ENCODE results near the gene LHPP. TPM values are rescaled to one million over a fixed set of nuclear protein-coding genes. Genes with fewer than 3 reads are reported as not detected.

Gene LHPP
- total and polyA plus RNA-seq, 10 of the 15 experiments (the other 5 are each of a cell fraction or from before 2014, with no cell fraction given), result 0.79 to 9.8 (median 6.7) TPM

DNA sequence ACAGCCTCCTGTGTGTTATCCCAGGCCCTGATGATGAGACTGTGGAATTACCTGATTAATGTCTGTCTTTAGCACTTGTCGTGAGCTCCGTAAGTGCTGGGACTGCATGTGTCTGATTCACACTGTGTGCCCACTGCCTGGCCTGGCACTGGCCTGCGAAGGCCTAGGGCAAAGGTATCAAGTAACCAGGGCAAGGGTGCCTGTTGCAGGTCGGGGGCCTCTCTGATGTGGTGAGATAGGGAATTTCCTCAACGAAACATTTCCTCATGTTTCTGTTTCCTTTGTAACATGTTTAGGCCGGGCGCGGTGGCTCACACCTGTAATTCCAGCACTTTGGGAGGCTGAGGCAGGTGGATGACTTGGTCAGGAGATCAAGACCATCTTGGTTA, 50.4 kb downstream of the LHPP start (continued):
- TF ChIP-seq LARP7 (IDR thresholded peaks at IDR 0.05) (no peak), ZSCAN29 (IDR thresholded peaks at IDR 0.05) (no peak), PAX5 (IDR thresholded peaks at IDR 0.05; ENCODE audit: borderline replicate concordance, low read depth, low read length) (no peak)
- TF ChIP-seq, protein P1, sequence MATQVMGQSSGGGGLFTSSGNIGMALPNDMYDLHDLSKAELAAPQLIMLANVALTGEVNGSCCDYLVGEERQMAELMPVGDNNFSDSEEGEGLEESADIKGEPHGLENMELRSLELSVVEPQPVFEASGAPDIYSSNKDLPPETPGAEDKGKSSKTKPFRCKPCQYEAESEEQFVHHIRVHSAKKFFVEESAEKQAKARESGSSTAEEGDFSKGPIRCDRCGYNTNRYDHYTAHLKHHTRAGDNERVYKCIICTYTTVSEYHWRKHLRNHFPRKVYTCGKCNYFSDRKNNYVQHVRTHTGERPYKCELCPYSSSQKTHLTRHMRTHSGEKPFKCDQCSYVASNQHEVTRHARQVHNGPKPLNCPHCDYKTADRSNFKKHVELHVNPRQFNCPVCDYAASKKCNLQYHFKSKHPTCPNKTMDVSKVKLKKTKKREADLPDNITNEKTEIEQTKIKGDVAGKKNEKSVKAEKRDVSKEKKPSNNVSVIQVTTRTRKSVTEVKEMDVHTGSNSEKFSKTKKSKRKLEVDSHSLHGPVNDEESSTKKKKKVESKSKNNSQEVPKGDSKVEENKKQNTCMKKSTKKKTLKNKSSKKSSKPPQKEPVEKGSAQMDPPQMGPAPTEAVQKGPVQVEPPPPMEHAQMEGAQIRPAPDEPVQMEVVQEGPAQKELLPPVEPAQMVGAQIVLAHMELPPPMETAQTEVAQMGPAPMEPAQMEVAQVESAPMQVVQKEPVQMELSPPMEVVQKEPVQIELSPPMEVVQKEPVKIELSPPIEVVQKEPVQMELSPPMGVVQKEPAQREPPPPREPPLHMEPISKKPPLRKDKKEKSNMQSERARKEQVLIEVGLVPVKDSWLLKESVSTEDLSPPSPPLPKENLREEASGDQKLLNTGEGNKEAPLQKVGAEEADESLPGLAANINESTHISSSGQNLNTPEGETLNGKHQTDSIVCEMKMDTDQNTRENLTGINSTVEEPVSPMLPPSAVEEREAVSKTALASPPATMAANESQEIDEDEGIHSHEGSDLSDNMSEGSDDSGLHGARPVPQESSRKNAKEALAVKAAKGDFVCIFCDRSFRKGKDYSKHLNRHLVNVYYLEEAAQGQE (IDR thresholded peaks at IDR 0.05; ENCODE audit: low read depth, low read length), result no peak

DNA sequence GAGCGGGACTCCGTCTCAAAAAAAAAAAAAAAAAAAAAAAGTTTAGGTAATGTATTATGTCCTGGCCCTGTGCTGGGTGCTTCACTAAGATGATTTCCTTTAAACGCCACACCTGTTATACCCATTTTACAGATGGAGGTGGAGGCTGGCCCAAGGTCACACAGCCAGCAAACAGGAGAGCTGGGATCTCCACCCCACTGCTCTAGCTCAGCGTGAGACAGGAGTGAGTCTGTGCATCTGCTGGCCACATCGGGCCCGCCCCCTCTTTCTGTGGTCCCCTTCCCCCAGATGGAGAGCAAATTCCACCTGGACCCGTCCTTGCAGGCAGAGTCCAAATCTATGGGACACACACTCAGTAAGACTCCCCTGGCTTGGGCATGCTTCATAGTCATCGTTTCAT, 51.0 kb downstream of the LHPP start:
- Histone ChIP-seq H3K79me2 (ENCODE audit: control insufficient read depth, insufficient read depth, low read length) (no peaks in the 10 kb centered on the region), H3K27ac (ENCODE audit: control insufficient read depth, insufficient read depth) (no peak overlapping the region), H3K9ac (ENCODE audit: control insufficient read depth, insufficient read depth, low read length) (no peak overlapping the region), H4K20me1 (ENCODE audit: control insufficient read depth, insufficient read depth) (no peaks in the 10 kb centered on the region), H3K4me2 (ENCODE audit: control insufficient read depth, insufficient read depth) (no peak overlapping the region), H3K9me3 (replicated peaks; ENCODE audit: control insufficient read depth, insufficient read depth, low read length) (no peaks in the 10 kb centered on the region), H3K27me3 (replicated peaks in 1 of 2; ENCODE audit: control insufficient read depth in 2 of 2, insufficient read depth in 2 of 2, low read length in 1 of 2) (no peaks in the 10 kb centered on the region), H2AFZ (ENCODE audit: control insufficient read depth, low read depth, low read length) (no peak overlapping the region), H3K4me3 (no peak overlapping the region), H3K4me1 (ENCODE audit: control insufficient read depth, insufficient read depth, low read length) (no peaks in the 10 kb centered on the region), H3K36me3 (ENCODE audit: control insufficient read depth in 2 of 2, insufficient read depth in 2 of 2, low read length in 1 of 2) (no peaks in the 10 kb centered on the region)
- RAD21 ChIA-PET (ENCODE audit: unreplicated experiment), result interaction anchor here (0.7 kb wide), 1 partner anchor 311 kb away, joined by 4 read pairs; no protein-coding TSS in a partner anchor
- DNase-seq (ENCODE audit: low read depth, low spot score), result no peak
- ATAC-seq, result no peak
- SMC1A ChIA-PET (ENCODE audit: uncharacterized antibody, unreplicated experiment), result no interaction called here
- intact Hi-C loops (cut with micrococcal nuclease; ENCODE audit: unreplicated experiment), result no loop called here
- in situ Hi-C loops (cut with MboI), result no loop called here
- WGBS (ENCODE audit: insufficient coverage, insufficient replicate concordance, low lambda C conversion rate, missing lambda C conversion rate), result 87% methylated on average over 6 of the region's 8 CpGs
- POLR2A ChIA-PET, result no interaction called here
- BruUV-seq (replicated peaks), result no TSS peak
- CTCF ChIA-PET, result interaction anchor here (1.2 kb wide), 1 partner anchor 17 kb away, joined by 3 read pairs; no protein-coding TSS in a partner anchor
- FAIRE-seq, result no peak
- TF ChIP-seq JUND (IDR thresholded peaks at IDR 0.05; ENCODE audit: low read depth, low read length) (no peak), RUNX3 (IDR thresholded peaks at IDR 0.05; ENCODE audit: low read length) (no peak), LARP7 (IDR thresholded peaks at IDR 0.05) (no peak), YY1 (IDR thresholded peaks at IDR 0.05; ENCODE audit: low read depth, low read length) (no peak), SMAD5 (IDR thresholded peaks at IDR 0.05; ENCODE audit: low read depth) (no peak), ZBED1 (IDR thresholded peaks at IDR 0.05; ENCODE audit: borderline replicate concordance) (no peak), POLR2A (IDR thresholded peaks at IDR 0.05; ENCODE audit: low read depth, low read length) (no peak), CBX3 (IDR thresholded peaks at IDR 0.05; ENCODE audit: borderline replicate concordance, low read depth) (no peak)
- TF ChIP-seq, protein P2, sequence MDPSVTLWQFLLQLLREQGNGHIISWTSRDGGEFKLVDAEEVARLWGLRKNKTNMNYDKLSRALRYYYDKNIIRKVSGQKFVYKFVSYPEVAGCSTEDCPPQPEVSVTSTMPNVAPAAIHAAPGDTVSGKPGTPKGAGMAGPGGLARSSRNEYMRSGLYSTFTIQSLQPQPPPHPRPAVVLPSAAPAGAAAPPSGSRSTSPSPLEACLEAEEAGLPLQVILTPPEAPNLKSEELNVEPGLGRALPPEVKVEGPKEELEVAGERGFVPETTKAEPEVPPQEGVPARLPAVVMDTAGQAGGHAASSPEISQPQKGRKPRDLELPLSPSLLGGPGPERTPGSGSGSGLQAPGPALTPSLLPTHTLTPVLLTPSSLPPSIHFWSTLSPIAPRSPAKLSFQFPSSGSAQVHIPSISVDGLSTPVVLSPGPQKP (IDR thresholded peaks at IDR 0.05; ENCODE audit: low read depth, low read length), result no peak
- TF ChIP-seq, protein P3, sequence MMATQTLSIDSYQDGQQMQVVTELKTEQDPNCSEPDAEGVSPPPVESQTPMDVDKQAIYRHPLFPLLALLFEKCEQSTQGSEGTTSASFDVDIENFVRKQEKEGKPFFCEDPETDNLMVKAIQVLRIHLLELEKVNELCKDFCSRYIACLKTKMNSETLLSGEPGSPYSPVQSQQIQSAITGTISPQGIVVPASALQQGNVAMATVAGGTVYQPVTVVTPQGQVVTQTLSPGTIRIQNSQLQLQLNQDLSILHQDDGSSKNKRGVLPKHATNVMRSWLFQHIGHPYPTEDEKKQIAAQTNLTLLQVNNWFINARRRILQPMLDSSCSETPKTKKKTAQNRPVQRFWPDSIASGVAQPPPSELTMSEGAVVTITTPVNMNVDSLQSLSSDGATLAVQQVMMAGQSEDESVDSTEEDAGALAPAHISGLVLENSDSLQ (IDR thresholded peaks at IDR 0.05), result no peak
- TF ChIP-seq, protein P4, sequence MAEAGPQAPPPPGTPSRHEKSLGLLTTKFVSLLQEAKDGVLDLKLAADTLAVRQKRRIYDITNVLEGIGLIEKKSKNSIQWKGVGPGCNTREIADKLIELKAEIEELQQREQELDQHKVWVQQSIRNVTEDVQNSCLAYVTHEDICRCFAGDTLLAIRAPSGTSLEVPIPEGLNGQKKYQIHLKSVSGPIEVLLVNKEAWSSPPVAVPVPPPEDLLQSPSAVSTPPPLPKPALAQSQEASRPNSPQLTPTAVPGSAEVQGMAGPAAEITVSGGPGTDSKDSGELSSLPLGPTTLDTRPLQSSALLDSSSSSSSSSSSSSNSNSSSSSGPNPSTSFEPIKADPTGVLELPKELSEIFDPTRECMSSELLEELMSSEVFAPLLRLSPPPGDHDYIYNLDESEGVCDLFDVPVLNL (IDR thresholded peaks at IDR 0.05; ENCODE audit: low read depth, low read length), result no peak
- TF ChIP-seq, protein P5, sequence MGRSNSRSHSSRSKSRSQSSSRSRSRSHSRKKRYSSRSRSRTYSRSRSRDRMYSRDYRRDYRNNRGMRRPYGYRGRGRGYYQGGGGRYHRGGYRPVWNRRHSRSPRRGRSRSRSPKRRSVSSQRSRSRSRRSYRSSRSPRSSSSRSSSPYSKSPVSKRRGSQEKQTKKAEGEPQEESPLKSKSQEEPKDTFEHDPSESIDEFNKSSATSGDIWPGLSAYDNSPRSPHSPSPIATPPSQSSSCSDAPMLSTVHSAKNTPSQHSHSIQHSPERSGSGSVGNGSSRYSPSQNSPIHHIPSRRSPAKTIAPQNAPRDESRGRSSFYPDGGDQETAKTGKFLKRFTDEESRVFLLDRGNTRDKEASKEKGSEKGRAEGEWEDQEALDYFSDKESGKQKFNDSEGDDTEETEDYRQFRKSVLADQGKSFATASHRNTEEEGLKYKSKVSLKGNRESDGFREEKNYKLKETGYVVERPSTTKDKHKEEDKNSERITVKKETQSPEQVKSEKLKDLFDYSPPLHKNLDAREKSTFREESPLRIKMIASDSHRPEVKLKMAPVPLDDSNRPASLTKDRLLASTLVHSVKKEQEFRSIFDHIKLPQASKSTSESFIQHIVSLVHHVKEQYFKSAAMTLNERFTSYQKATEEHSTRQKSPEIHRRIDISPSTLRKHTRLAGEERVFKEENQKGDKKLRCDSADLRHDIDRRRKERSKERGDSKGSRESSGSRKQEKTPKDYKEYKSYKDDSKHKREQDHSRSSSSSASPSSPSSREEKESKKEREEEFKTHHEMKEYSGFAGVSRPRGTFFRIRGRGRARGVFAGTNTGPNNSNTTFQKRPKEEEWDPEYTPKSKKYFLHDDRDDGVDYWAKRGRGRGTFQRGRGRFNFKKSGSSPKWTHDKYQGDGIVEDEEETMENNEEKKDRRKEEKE (IDR thresholded peaks at IDR 0.05), result no peak
